ENCODE results near the gene CTPS2.
"Not testable (repeated sequence)": the region's sequence is repeated elsewhere in the genome, so short reads cannot be mapped to it uniquely, and the experiment has no call there.

CTPS2 gene

DNA sequence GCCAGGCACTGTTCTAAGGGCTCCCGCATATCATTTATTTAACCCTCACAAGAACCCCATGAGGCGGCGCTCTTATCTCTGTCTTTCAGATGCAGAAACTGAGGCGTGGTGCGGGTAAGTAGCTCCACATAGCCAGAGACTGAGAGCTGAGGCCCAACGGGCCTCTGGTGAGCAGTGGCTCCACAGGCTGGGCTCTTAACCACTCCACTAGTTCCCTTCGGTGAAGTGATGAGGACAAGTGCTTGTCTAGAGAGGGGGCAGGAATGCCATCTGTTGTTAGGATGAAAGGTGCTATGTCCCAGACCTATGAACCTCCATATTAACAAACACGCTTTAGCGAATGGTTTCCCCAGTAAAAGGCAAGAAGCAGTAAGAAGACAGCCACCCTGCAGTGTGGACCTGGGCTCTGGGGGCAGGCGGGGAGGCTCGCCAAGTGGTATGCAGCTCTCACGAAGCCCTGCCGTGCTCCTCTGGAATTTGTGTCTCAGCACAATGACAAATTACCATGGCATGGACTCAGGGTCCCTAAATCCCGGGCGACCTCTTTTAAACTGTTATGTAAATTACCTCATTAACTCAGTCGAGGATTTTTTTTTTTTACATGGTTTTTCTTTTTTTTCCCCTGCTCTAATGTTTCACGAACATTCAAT, 83.4 kb downstream of the CTPS2 start:
- no peak for DNase-seq (ENCODE audit: low read depth)
- TF ChIP-seq, protein P1, sequence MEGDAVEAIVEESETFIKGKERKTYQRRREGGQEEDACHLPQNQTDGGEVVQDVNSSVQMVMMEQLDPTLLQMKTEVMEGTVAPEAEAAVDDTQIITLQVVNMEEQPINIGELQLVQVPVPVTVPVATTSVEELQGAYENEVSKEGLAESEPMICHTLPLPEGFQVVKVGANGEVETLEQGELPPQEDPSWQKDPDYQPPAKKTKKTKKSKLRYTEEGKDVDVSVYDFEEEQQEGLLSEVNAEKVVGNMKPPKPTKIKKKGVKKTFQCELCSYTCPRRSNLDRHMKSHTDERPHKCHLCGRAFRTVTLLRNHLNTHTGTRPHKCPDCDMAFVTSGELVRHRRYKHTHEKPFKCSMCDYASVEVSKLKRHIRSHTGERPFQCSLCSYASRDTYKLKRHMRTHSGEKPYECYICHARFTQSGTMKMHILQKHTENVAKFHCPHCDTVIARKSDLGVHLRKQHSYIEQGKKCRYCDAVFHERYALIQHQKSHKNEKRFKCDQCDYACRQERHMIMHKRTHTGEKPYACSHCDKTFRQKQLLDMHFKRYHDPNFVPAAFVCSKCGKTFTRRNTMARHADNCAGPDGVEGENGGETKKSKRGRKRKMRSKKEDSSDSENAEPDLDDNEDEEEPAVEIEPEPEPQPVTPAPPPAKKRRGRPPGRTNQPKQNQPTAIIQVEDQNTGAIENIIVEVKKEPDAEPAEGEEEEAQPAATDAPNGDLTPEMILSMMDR (IDR thresholded peaks at IDR 0.05; ENCODE audit: low read depth, low read length, missing control alignments) = no peak
- H3K4me3 ChIP-seq (ENCODE audit: low read depth, low read length) = no peak overlapping the region

DNA sequence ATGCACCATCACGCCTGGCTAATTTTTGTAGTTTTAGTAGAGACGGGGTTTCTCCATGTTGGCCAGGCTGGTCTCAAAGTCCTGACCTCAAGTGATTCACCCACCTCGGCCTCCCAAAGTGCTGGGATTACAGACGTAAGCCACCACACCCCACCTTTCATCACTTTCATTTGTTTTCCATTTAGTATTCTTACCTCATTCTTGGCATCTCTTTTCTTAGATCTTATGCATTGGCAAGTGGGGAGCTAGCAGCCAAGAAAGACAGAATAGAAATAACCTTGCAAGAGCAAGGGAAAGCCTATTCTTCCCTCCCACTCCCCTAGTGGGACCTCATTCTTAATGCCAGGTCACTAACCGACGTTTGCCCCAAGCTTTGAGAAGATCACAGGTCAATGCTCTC, 84.0 kb downstream of the CTPS2 start:
- H3K4me3 ChIP-seq (ENCODE audit: low read depth, low read length); DNase-seq (ENCODE audit: low read depth): not testable (repeated sequence)

DNA sequence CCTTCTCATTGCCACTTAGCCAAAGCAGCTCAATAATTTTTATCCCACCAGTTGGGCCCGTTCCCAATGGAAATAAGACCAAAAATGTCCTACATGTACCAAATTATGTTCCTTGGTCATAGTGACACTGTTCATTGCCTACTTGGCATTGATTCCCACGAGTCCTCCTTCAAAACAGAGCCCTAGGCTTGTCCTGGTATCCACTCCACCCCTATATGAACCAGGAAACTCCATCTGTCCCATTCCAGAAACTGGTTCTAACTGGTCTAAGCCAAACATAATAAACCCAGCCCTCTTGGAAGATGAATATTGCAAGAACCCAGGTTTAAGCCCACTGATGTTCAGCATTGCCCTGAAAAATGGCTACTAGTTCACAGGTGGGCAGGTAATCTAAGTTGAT, 93.4 kb downstream of the CTPS2 start:
- TF ChIP-seq, protein P1 (IDR thresholded peaks at IDR 0.05; ENCODE audit: low read depth, low read length, missing control alignments) = no peak
- H3K4me3 ChIP-seq (ENCODE audit: low read depth, low read length) = no peak overlapping the region
- no peak for DNase-seq (ENCODE audit: low read depth)

DNA sequence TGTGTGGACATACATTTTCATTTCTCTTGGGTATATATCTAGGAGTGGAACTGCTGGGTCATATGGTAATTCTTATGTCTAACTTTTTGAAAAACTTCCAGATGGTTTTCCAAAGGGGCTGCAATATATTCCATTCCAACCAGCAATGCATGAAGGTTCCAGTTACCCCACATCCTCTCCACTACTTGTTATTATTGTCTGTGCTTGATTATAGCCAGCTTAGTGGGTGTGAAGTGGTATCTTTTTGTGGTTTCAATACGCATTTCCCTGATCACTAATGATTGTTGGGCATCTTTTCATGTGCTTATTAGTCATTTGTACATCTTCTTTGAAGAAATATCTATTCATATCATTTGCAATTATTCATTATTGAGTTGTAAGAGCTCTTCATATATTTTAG, 94.0 kb downstream of the CTPS2 start:
- TF ChIP-seq, protein P1 (IDR thresholded peaks at IDR 0.05; ENCODE audit: low read depth, low read length, missing control alignments) = no peak
- DNase-seq (ENCODE audit: low read depth) = no peak
- no peak overlapping the region for H3K4me3 ChIP-seq (ENCODE audit: low read depth, low read length)

DNA sequence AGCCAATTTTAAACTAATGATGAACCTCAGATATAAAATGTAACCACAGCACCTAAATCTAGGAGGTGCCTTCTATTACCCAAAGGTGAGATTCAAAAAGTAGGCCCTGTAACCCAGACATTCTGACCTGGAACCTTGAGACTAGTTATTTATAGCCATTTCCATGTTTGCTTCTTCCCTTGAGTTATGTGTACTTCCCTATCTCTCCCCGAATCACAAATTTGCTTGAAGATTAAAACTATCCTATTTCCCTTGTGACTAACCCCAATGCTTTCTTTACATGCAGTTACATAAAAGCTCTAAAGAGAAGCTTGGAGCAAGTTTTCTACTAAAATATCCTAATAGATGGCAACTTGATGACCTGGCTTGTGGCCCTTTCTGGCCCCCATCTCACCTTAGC, 95.1 kb downstream of the CTPS2 start:
- TF ChIP-seq, protein P1 (IDR thresholded peaks at IDR 0.05; ENCODE audit: low read depth, low read length, missing control alignments) = no peak
- H3K4me3 ChIP-seq (ENCODE audit: low read depth, low read length) = no peak overlapping the region
- no peak for DNase-seq (ENCODE audit: low read depth)

DNA sequence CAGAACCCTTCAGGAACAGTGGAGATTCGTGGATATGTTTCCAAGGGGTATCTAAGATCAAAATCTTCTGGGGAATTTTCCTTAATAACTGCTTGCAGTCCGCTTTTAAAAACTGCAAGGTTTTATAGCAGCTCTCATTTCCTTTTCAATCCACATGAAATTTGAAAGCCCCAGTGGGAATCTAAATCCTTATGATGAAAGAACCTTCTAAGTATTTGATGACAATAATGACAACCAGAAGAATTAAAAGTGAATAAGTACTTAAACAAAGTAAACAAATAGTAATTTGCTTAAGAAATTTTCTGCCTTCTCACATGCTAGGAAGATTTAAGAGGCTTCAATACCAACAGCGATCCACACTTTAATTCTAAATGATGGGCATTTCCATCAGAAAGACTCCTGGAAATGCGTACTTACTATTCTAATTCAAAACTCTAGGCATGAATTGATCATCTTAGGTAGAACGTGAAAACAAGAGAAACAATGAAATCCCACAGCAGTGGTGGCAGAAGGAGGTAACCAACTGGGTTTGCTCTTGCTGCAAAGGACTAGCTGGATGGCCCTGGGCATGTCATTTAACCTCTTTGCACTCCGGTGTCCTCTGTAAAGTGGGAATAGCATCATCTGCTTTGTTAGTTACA, 100.1 kb downstream of the CTPS2 start:
- no peak overlapping the region for H3K4me3 ChIP-seq (ENCODE audit: low read depth, low read length)
- TF ChIP-seq, protein P1 (IDR thresholded peaks at IDR 0.05; ENCODE audit: low read depth, low read length, missing control alignments) = no peak

DNA sequence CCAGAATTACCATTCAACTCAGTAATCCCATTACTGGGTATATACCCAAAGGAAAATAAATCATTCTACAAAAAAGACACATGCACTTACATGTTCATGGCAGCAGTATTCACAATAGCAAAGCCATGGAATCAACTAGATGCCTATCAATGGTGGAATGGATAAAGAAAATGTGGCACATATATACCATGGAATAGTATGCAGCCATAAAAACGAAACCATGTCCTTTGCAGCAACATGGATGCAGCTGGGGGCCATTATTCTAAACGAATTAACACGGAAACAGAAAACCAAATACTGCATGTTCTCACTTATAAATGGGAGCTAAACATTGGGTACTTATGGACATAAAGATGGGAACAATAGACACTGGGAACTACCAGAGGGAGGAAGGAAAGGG, 101.8 kb downstream of the CTPS2 start:
- not testable (repeated sequence) for DNase-seq (ENCODE audit: low read depth); H3K4me3 ChIP-seq (ENCODE audit: low read depth, low read length)

More for the DNA sequence above, 100.1 kb downstream of the CTPS2 start:
- no peak for DNase-seq (ENCODE audit: low read depth)

DNA sequence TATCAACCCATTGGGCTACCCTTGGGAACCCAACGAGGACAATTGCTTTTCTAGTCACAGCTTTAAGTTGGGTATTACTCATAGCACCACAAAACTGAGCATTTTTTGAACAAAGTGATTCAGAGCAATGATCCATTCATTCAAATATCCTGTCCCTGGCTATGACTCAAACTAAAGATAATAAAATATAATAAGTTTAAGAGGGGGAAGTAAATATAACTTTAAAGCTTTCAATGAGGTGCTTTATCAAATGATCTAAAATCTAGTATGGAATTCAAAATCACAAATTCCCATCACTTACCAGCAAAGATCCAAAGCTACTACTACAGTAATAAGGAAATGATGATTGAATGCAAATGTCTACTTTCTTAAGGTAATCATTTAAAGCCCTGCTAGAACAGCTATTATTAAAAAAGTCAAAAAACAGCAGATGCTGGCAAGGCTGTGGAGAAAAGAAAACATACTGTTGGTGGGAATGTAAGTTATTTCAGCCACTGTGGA, 102.3 kb downstream of the CTPS2 start:
- DNase-seq (ENCODE audit: low read depth) = no peak
- no peak overlapping the region for H3K4me3 ChIP-seq (ENCODE audit: low read depth, low read length)
- TF ChIP-seq, protein P1 (IDR thresholded peaks at IDR 0.05; ENCODE audit: low read depth, low read length, missing control alignments) = no peak

Measured in GM12864 (cell line).